Measurements from ENCODE around the gene DCTN3.

The DCTN3 gene

GRCh38 chr9:34588671-34589635, 31.3 kb downstream of the DCTN3 start:
- DNase-seq, result no peak

GRCh38 chr9:34587271-34587670, 33.0 kb downstream of the DCTN3 start:
- DNase-seq, result no peak

GRCh38 chr9:34585946-34586669, 34.2 kb downstream of the DCTN3 start:
- DNase-seq, result no peak

GRCh38 chr9:34584970-34585369, 35.3 kb downstream of the DCTN3 start:
- DNase-seq, result no peak

GRCh38 chr9:34582787-34583186, 37.5 kb downstream of the DCTN3 start:
- DNase-seq, result no peak

- no peak for DNase-seq
Observed at GRCh38 chr9:34581318-34581717, 39.0 kb downstream of the DCTN3 start.

- DNase-seq, result no peak
Observed at GRCh38 chr9:34580358-34580757, 39.9 kb downstream of the DCTN3 start.

- DNase-seq, result no peak
Observed at GRCh38 chr9:34579808-34580163, 40.5 kb downstream of the DCTN3 start.

- DNase-seq, result no peak
Observed at GRCh38 chr9:34579104-34579807, 41.0 kb downstream of the DCTN3 start.

- DNase-seq, result no peak
Observed at GRCh38 chr9:34578241-34579103, 41.8 kb downstream of the DCTN3 start.

- no peak for DNase-seq
Observed at GRCh38 chr9:34577400-34578240, 42.7 kb downstream of the DCTN3 start.

- DNase-seq, result no peak
Observed at GRCh38 chr9:34576597-34577399, 43.5 kb downstream of the DCTN3 start.

- DNase-seq, result no peak
Observed at GRCh38 chr9:34575862-34576596, 44.3 kb downstream of the DCTN3 start.

- DNase-seq, result no peak
Observed at GRCh38 chr9:34575241-34575640, 45.1 kb downstream of the DCTN3 start.

- no peak for DNase-seq
Observed at GRCh38 chr9:34574571-34574970, 45.7 kb downstream of the DCTN3 start.

- no peak for DNase-seq
Observed at GRCh38 chr9:34573599-34574325, 46.5 kb downstream of the DCTN3 start.

- DNase-seq, result no peak
Observed at GRCh38 chr9:34572628-34573027, 47.7 kb downstream of the DCTN3 start.

- no peak for DNase-seq
Observed at GRCh38 chr9:34572092-34572491, 48.2 kb downstream of the DCTN3 start.

- no peak for DNase-seq
Observed at GRCh38 chr9:34571481-34571810, 48.8 kb downstream of the DCTN3 start.
